Cardiac fibroblast (primary cell): ENCODE results near the gene CADM2.

Experiments used
- DNase-seq, 2 donors: peaks; one replicate each; pipeline versions ENCODE4 v3.0.0 to v3.0.0-alpha.2; 2010; ENCODE audit warnings: low read depth in 2 of 2
- H3K4me3 ChIP-seq, 2 donors: replicated peaks in 1 of 2; 1 replicate in 1 of 2; 2 replicates in 1 of 2; pipeline ENCODE4 v1.5.1; 2011; ENCODE audit warnings: low read depth in 2 of 2, low read length in 2 of 2, mild to moderate bottlenecking in 2 of 2, moderate library complexity in 1 of 2
- TF ChIP-seq, protein P1 (sequence below): IDR thresholded peaks from one replicate; pipeline ENCODE4 v1.5.1; 2011; ENCODE audit warnings: low read depth, mild to moderate bottlenecking, low read length, inconsistent platforms

The CADM2 gene

DNA sequence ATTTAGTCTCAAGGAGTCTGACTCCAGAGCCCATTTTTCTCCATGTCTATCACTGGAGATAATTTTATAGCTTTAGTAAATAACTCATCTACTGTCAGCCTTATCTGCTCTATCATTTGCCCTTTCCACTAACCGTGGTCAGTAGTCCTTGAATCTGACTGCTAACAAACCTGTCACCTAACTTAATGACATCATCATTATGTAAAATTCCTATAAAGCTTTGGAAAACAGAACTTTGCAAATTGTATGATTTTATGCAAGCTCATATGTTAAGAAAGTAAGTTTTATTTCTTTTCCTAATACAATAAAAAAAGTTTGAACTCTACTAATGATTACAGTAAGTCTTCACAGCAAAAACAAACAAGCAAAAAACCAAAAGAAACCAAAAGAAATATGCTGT lies 293.9 kb downstream of the CADM2 start:
- TF ChIP-seq, protein P1, sequence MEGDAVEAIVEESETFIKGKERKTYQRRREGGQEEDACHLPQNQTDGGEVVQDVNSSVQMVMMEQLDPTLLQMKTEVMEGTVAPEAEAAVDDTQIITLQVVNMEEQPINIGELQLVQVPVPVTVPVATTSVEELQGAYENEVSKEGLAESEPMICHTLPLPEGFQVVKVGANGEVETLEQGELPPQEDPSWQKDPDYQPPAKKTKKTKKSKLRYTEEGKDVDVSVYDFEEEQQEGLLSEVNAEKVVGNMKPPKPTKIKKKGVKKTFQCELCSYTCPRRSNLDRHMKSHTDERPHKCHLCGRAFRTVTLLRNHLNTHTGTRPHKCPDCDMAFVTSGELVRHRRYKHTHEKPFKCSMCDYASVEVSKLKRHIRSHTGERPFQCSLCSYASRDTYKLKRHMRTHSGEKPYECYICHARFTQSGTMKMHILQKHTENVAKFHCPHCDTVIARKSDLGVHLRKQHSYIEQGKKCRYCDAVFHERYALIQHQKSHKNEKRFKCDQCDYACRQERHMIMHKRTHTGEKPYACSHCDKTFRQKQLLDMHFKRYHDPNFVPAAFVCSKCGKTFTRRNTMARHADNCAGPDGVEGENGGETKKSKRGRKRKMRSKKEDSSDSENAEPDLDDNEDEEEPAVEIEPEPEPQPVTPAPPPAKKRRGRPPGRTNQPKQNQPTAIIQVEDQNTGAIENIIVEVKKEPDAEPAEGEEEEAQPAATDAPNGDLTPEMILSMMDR = no peak
- no peak overlapping the region for H3K4me3 ChIP-seq
- no peak for DNase-seq

DNA sequence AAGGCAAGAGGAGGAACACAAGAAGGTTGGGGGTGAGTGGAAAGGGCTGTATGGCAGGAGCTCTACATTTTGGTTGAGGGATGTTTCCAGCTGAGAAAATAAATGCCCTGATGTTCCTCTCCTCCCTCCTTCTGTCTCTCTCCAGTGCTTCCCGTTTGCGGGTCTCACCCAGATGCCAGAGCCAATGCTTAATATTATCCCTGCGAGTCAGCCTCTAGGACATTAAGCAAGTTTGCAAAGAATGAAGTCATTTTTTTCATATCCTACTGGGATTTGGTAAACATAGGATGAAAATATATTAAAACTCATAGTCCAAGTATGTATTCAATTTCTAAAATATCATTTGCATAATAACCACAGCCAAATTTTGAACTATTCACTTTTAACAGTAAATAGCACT lies 295.9 kb downstream of the CADM2 start:
- H3K4me3 ChIP-seq = no peak overlapping the region
- no peak for DNase-seq
- TF ChIP-seq, protein P1 = no peak

DNA sequence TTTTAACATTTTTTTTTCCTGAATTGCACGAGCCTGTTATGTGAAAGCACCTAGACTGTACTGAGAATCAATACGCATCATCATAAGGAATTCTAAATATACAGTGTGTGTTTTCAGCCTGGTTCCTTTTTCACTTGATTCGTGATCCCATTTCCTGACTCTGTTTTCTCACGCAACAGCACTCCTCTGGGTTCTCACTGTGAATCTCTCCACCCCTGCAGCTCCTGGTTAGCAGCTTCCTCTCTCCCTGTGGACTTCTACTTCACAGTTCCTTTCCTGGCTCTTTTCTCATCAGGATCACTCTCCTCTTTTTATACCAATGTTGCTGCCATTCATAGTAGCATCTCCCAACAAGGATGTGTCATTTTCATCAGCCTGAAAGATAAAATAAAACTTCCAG lies 297.2 kb downstream of the CADM2 start:
- no peak for DNase-seq
- TF ChIP-seq, protein P1 = no peak
- H3K4me3 ChIP-seq = no peak overlapping the region

DNA sequence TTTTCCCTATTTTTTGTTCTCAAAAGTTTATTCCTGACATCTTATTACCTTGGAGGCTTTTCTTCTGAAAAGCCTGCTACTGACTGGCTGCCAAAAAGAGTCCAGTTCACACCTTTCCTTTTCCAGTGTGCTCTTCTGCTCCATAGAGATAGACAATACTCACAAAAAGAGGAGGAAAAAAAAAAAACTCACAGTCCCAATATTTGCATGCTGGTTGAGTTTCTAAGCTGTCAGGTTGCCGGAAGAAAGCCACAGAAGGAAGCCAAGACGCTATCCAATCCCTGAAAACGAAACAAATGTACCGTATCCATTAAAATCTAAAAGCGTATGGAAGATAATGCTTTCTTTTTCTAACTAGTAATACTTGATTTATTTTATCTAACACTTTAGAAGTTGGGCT lies 299.5 kb downstream of the CADM2 start:
- DNase-seq = no peak
- no peak overlapping the region for H3K4me3 ChIP-seq
- TF ChIP-seq, protein P1 = no peak

DNA sequence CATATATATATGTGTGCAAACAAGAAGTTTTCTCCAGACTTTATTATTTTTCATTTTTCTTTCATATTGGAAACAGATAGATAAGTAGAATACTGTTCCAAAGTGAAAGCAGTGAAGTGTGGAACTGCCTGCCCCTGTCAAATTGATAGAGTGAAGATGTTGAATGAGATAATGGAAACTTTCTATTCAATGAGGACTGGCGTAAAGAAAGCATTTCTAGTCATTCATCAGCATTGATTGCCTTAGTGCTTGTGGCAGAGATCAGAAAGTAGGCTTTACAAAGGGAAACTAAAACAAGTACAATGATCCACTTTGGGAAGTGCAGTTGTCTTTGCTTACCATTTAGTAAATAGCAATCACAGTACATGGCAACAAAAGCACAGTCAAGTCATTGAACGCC lies 300.0 kb downstream of the CADM2 start:
- H3K4me3 ChIP-seq = no peak overlapping the region
- DNase-seq = no peak
- TF ChIP-seq, protein P1 = no peak

DNA sequence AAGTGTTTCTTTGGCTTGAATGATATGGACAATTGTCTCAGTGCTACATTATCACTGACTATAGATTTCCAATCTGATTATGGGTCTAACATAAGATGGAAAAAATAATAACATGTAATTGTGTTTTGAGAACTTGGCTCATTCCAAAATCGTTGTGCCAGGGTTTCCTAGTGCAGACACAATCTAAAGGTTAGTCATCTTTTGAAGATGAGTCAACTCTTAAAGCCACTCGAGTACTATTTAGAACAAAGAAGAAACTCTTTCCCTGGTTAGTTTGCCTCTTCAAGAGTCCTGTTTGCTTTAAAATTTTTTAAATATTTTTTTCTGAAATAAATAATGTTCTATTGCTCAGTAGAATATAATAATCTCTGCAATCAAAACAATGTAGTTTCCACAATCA lies 301.0 kb downstream of the CADM2 start:
- TF ChIP-seq, protein P1 = no peak
- no peak for DNase-seq
- H3K4me3 ChIP-seq = no peak overlapping the region

DNA sequence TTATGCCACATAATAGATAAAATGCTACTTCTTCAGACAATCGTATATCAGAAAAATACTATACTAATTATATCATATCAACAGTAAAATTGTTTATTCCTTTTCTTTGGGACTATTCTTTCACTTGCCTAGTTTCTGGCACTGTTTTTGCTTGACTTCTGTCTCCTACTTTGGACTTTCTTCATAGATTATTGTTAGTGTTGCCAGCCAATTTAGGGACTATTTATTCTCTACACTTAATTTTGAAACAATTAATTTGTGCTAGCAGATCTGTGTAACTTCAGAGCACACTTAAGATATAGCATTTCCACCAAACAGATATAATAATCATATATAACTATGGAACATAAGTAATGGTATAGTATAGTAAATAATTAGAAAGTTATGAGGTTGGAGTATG lies 305.6 kb downstream of the CADM2 start:
- TF ChIP-seq, protein P1 = no peak
- no peak for DNase-seq
- H3K4me3 ChIP-seq = no peak overlapping the region
